H1 (cell line): ENCODE results near the gene AMOTL2. TPM values are rescaled to one million over a fixed set of nuclear protein-coding genes. Genes with fewer than 3 reads are reported as not detected.

Source experiments
- GTF2F1 ChIP-seq: IDR thresholded peaks from 2 replicates; pipeline ENCODE4 v1.6.1; 2012; ENCODE audit warnings: low read depth, low read length, improper control_type of control experiment, borderline replicate concordance
- HDAC6 ChIP-seq: IDR thresholded peaks from one replicate; pipeline ENCODE4 v1.7.1; 2012; ENCODE audit warnings: low read depth, mild to moderate bottlenecking, inconsistent platforms, low read length, moderate library complexity
- polyA plus RNA-seq, 7 experiments: library from polyadenylated mRNA; depleted of rRNA in 3 of 7; stranded (reverse) in 5 of 7; unstranded in 2 of 7; fragments of >200 nt in 5 of 7; fragments of 200-250 nt in 2 of 7; gene quantifications; 1 replicate in 5 of 7; 2 replicates in 1 of 7; 4 replicates in 1 of 7; pipeline versions ENCODE4 v1.2.1 to v1.2.3, GENCODE V29; 2011 to 2013; ENCODE audit warnings: missing spikeins in 2 of 7, mixed read lengths in 2 of 7
- total RNA-seq: library from RNA; stranded (reverse); fragmentation: NEBNext Ultra II Directional; extraction: Animal tissue kit (Norgen Biotek cat#: 25700); gene quantifications from 2 replicates; pipeline ENCODE4 v1.2.1, GENCODE V29; 2021
- TF ChIP-seq, protein P1 (sequence below): fragments of 300-600 bp; sonication (generic); IDR thresholded peaks from 2 replicates; pipeline ENCODE4 v1.7.1; 2012; ENCODE audit warnings: low read length, moderate library complexity, mild to moderate bottlenecking, inconsistent platforms; ENCODE audit not compliant: insufficient replicate concordance
- TF ChIP-seq, protein P2 (sequence below): IDR thresholded peaks from 2 replicates; pipeline ENCODE4 v1.6.1; 2012; ENCODE audit warnings: low read length, inconsistent platforms

Gene AMOTL2
- total and polyA plus RNA-seq, 2 of the 8 experiments (the other 6 are each of a cell fraction or from before 2014, with no cell fraction given), result 19.0 to 63.7 TPM

DNA sequence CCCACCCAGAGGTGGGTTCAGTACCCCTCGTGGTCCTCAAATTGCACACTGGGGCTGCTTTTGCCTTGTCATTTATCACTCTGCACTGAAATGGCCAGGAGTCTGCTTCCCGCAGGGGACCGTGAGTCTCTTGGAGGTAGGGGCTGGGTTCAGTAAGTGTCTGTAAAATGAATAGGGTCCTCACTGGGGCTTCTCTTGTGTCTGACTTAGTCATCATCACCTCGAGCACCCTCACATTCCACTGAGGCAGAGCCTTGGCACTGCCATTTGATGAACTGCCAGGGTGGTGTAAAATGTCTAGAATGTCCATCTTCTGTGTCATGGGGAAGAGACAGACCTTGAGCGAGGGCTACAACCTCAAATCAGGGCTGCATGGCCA is 62.6 kb downstream of the AMOTL2 start (continued):
- TF ChIP-seq, protein P1, sequence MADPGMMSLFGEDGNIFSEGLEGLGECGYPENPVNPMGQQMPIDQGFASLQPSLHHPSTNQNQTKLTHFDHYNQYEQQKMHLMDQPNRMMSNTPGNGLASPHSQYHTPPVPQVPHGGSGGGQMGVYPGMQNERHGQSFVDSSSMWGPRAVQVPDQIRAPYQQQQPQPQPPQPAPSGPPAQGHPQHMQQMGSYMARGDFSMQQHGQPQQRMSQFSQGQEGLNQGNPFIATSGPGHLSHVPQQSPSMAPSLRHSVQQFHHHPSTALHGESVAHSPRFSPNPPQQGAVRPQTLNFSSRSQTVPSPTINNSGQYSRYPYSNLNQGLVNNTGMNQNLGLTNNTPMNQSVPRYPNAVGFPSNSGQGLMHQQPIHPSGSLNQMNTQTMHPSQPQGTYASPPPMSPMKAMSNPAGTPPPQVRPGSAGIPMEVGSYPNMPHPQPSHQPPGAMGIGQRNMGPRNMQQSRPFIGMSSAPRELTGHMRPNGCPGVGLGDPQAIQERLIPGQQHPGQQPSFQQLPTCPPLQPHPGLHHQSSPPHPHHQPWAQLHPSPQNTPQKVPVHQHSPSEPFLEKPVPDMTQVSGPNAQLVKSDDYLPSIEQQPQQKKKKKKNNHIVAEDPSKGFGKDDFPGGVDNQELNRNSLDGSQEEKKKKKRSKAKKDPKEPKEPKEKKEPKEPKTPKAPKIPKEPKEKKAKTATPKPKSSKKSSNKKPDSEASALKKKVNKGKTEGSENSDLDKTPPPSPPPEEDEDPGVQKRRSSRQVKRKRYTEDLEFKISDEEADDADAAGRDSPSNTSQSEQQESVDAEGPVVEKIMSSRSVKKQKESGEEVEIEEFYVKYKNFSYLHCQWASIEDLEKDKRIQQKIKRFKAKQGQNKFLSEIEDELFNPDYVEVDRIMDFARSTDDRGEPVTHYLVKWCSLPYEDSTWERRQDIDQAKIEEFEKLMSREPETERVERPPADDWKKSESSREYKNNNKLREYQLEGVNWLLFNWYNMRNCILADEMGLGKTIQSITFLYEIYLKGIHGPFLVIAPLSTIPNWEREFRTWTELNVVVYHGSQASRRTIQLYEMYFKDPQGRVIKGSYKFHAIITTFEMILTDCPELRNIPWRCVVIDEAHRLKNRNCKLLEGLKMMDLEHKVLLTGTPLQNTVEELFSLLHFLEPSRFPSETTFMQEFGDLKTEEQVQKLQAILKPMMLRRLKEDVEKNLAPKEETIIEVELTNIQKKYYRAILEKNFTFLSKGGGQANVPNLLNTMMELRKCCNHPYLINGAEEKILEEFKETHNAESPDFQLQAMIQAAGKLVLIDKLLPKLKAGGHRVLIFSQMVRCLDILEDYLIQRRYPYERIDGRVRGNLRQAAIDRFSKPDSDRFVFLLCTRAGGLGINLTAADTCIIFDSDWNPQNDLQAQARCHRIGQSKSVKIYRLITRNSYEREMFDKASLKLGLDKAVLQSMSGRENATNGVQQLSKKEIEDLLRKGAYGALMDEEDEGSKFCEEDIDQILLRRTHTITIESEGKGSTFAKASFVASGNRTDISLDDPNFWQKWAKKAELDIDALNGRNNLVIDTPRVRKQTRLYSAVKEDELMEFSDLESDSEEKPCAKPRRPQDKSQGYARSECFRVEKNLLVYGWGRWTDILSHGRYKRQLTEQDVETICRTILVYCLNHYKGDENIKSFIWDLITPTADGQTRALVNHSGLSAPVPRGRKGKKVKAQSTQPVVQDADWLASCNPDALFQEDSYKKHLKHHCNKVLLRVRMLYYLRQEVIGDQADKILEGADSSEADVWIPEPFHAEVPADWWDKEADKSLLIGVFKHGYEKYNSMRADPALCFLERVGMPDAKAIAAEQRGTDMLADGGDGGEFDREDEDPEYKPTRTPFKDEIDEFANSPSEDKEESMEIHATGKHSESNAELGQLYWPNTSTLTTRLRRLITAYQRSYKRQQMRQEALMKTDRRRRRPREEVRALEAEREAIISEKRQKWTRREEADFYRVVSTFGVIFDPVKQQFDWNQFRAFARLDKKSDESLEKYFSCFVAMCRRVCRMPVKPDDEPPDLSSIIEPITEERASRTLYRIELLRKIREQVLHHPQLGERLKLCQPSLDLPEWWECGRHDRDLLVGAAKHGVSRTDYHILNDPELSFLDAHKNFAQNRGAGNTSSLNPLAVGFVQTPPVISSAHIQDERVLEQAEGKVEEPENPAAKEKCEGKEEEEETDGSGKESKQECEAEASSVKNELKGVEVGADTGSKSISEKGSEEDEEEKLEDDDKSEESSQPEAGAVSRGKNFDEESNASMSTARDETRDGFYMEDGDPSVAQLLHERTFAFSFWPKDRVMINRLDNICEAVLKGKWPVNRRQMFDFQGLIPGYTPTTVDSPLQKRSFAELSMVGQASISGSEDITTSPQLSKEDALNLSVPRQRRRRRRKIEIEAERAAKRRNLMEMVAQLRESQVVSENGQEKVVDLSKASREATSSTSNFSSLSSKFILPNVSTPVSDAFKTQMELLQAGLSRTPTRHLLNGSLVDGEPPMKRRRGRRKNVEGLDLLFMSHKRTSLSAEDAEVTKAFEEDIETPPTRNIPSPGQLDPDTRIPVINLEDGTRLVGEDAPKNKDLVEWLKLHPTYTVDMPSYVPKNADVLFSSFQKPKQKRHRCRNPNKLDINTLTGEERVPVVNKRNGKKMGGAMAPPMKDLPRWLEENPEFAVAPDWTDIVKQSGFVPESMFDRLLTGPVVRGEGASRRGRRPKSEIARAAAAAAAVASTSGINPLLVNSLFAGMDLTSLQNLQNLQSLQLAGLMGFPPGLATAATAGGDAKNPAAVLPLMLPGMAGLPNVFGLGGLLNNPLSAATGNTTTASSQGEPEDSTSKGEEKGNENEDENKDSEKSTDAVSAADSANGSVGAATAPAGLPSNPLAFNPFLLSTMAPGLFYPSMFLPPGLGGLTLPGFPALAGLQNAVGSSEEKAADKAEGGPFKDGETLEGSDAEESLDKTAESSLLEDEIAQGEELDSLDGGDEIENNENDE, result no peak
- TF ChIP-seq, protein P2, sequence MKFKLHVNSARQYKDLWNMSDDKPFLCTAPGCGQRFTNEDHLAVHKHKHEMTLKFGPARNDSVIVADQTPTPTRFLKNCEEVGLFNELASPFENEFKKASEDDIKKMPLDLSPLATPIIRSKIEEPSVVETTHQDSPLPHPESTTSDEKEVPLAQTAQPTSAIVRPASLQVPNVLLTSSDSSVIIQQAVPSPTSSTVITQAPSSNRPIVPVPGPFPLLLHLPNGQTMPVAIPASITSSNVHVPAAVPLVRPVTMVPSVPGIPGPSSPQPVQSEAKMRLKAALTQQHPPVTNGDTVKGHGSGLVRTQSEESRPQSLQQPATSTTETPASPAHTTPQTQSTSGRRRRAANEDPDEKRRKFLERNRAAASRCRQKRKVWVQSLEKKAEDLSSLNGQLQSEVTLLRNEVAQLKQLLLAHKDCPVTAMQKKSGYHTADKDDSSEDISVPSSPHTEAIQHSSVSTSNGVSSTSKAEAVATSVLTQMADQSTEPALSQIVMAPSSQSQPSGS, result no peak
- TF ChIP-seq HDAC6 (no peak), GTF2F1 (no peak)
